AG09319 (cell line): Measurements from ENCODE around the gene ENOX1.

Experiments used
- DNase-seq: peaks from one replicate; pipeline ENCODE4 v3.0.0-alpha.2; 2010; ENCODE audit warnings: low read depth; ENCODE audit errors: extremely low read depth
- TF ChIP-seq, protein P1 (sequence below): IDR thresholded peaks from 2 replicates; pipeline ENCODE4 v1.5.1; 2011; ENCODE audit warnings: low read depth, mild to moderate bottlenecking, inconsistent platforms, low read length, moderate library complexity

The ENOX1 gene

DNA sequence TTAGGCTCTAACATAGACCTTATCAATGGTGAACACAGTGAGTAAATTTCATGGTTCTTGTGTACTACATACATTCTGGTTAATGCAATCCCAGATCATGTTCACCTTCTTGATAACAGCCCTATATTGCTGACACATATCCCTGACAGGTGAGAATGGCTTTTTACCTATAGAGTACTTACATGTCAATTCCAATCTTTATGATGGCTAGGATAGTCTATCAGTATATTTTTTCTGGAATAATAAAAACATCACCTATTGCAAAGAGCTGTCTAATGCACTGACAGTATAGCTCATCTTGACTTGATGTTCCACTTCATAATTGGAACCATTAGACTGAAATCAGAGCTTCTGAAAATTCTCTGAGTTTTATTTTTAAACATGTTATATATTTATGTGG, 199.4 kb downstream of the ENOX1 start:
- TF ChIP-seq, protein P1, sequence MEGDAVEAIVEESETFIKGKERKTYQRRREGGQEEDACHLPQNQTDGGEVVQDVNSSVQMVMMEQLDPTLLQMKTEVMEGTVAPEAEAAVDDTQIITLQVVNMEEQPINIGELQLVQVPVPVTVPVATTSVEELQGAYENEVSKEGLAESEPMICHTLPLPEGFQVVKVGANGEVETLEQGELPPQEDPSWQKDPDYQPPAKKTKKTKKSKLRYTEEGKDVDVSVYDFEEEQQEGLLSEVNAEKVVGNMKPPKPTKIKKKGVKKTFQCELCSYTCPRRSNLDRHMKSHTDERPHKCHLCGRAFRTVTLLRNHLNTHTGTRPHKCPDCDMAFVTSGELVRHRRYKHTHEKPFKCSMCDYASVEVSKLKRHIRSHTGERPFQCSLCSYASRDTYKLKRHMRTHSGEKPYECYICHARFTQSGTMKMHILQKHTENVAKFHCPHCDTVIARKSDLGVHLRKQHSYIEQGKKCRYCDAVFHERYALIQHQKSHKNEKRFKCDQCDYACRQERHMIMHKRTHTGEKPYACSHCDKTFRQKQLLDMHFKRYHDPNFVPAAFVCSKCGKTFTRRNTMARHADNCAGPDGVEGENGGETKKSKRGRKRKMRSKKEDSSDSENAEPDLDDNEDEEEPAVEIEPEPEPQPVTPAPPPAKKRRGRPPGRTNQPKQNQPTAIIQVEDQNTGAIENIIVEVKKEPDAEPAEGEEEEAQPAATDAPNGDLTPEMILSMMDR: no peak
- DNase-seq: no peak

- TF ChIP-seq, protein P1: no peak
- DNase-seq: no peak
These were observed 202.0 kb downstream of the ENOX1 start for GRCh38 chr13:43584751-43585150.

GRCh38 chr13:43583321-43583720, 203.5 kb downstream of the ENOX1 start:
- no peak for DNase-seq
- TF ChIP-seq, protein P1: no peak

DNA sequence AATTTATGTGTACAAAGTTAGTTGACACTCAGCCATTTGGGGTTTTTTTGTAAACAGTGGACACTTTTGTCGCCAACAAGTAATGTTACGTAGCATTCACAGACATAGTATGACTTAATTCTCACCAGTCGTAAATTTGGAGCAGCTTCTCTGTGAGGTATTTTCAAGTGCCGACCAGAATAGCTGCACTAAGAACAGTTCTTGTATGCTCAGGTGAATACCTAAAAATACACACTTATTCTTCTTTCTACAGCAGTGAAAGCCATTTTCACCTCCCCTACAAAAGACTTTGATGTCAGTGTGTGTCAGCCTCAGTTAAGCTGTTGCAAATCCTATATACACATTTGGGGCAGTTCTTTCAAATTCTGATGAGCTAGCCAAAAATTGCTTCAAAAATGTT, 206.5 kb downstream of the ENOX1 start:
- TF ChIP-seq, protein P1: no peak
- DNase-seq: no peak

DNA sequence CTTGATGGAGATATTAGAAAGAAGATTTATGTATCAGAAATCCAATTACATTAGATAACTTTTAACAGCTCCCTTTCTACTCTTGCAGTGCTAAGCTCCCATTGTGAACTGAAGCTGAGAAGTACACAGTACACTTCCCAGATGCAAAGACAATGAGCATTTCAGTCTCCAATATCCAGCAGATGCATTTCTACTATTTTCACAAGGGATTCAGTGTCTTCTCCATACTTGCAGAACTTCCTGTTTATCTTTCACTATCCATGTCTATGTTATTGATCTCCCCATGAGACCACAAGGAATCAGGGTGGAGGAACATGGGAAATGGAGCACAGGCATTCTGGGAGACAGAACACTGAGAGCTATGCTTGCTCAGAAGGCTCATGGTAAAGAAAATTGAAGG, 207.5 kb downstream of the ENOX1 start:
- TF ChIP-seq, protein P1: no peak
- no peak for DNase-seq

- TF ChIP-seq, protein P1: no peak
- no peak for DNase-seq
These were observed 212.2 kb downstream of the ENOX1 start for GRCh38 chr13:43574605-43575004.

- TF ChIP-seq, protein P1: no peak
- DNase-seq: no peak
These were observed 212.8 kb downstream of the ENOX1 start for GRCh38 chr13:43573802-43574514.
